AG09319 (cell line): ENCODE data around the gene MYO7B.

Source experiments
- DNase-seq: peaks from one replicate; pipeline ENCODE4 v3.0.0-alpha.2; 2010; ENCODE audit warnings: low read depth; ENCODE audit errors: extremely low read depth
- CTCF ChIP-seq: IDR thresholded peaks from 2 replicates; pipeline ENCODE4 v1.5.1; 2011; ENCODE audit warnings: low read depth, mild to moderate bottlenecking, inconsistent platforms, low read length, moderate library complexity

MYO7B gene

DNA sequence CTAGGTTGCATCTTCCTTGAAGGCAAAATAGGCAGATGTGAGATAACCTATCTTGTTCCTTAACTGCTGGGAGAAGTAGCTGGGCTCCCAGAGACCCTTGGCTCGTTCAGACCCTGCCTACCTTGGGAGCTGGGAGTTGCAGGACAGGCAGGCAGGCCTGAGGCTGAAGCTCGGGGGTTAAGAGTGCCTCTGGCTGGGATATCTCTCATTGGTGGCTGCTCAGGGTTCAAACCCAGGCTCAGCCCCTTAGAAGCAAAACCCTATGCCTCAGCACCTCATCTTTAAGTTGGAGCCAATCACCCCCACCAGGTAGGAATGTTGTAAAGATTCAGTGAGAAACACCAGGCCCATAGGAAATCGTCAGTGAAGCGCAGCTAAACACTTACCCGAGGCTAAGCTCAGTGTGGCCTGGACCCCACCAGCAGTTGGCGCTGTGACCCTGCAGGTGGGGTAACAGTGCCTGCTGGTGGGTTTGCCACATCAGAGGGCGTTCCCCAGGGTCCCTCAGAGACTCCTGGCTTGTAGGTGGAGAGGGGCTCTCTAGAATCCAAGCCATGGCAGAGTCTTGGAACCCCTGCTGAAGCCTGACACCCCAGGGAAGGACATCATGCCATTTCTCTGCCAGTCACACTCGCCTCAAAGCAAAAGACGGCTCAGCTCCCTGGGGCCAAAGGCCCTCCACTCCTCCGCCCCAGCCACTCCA, 55.9 kb downstream of the MYO7B start:
- no peak for DNase-seq
- TF ChIP-seq CTCF = peak; percentile 94

DNA sequence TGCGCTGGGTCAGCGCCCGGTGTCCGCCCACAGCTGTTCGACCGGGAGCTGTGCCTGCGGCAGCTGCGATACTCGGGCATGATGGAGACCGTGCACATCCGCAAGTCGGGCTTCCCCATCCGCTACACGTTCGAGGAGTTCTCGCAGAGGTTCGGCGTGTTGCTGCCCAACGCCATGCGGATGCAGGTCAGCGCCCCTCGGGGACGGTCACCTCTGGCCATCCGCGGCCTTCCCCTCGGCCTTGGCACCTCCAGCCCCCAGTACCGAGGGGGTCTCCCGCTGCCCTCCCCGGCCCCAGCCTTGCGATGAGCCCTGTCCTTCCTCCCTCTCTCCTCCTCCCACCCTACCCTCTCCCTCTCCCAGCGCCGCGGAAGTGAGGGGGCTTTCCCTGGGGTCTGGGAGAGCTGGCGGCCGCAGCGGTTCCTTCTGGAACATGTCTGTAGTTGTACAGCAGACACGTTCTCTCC, 57.3 kb downstream of the MYO7B start:
- no peak for TF ChIP-seq CTCF
- DNase-seq = no peak

DNA sequence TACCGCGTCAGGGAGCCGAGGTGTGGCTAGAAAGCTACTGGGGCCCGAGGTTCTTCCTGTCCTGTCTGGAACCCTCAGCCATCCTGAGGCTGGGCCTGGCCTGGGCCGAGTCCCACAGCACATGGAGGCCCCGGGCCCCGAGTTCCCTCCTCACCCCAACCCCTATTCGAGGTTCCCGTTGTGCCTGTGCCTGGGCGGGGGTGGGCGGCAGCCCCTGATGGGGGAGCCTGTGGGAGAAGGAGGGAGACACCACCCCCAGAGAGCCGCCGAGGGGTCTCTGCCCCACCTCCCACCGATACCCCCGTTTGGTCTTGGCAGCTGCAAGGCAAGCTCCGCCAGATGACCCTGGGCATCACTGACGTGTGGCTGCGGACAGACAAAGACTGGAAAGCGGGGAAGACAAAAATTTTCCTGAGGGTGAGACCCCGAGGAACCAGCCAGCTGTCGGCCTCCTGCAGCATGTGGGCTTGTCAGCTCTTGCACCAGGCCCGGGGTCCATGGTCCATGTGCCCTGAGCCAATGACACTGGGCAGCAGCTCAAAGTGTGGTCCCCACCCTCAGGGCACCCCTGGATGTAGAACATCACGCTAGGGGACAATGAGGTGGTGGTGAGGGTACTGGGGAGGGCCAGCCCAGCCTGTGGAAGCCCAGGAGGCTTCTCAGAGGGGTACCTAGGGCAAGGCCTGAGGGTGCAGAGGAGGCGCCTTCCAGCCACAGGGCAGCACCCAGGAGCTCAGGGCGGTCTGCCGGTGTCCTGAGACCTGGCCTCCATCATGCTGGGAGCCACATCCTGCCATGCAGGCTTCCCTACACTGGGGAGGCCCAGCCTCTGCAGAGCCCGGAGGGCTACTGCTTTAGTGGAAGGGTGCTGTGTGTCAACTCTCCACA, 58.0 kb downstream of the MYO7B start:
- TF ChIP-seq CTCF = no peak
- no peak for DNase-seq

- DNase-seq = no peak
- TF ChIP-seq CTCF = no peak
Observed at GRCh38 chr2:127594116-127594591, 58.7 kb downstream of the MYO7B start.

DNA sequence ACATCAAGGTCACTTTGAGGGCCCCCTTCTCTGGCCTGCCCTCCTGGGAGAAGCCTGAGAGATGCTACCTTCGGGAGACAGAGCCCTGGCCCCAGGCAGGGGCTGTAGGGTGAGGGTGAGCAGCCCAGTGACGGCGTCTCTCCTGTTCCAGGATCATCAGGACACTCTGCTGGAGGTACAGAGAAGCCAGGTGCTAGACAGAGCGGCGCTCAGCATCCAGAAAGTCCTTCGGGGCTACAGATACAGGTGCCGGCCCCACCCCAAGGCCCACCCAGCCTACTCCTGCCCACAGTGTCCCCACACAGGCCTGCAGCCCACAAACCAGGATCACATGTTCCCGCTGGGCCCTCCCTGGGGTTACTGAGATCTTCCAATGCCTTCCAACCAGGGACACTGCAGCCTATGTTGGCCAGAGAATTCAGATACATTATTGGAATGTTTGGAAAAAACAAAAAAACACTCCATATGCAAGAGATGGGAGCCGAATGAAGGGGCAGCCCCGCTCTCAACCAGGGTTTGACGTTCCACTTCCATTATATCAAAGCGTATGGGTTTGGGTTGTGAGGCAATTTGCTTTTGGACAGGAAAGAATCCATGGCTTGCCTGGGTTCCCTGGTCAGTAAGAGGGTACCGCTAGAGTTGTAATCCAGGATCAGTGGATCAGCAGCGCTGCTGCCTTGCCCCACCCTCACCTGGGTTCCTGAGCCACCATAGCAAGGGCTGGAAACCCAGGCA, 61.0 kb downstream of the MYO7B start:
- DNase-seq = no peak
- no peak for TF ChIP-seq CTCF

GRCh38 chr2:127597046-127597983, 61.8 kb downstream of the MYO7B start:
- no peak for DNase-seq
- no peak for TF ChIP-seq CTCF
